GM21367 (cell line): ENCODE results near the gene SMIM43.

ENCODE experiments used
- ATAC-seq: cut with Tn5 transposase; IDR thresholded peaks from one replicate; pipeline ENCODE4 v1.9.1; 2021; ENCODE audit not compliant: unreplicated experiment

Gene SMIM43

DNA sequence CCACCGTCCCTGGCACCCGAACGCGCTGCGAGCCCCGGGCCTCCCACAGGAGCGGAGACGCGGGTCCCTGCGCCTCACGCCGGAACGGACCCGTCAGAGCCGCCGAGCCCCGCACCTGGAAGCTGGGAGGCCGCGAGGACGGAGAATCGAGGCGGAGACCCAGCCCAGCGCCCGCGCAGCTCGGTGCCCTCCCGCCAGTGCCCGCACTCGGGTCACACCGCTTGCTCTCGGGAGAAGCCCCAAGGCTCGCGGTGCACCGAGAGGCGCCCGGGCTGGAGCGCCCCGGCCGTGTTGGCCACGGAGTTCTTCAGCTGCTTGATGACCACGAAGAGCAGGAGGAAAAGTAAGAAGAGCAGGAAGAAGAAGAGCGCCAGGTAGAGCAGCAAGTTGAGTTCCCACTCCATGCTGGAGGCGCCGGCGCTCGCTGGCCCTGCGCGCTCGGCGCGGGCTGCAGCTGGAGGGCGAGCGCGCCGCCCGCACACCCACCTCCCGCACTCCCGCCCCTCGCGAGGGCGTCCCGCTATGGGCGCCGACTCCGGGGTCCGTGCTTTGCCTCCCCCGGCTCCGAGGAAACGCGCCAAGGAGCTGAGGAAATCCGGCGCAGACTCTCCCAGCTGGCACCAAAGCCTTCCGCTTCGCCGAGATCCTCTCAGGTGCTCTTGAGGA lies at the start of gene SMIM43:
Gene SMIM43 (minus strand): TSS at position 463 of the 666 bp plus-strand sequence. CDS start 59 bp downstream, at position 404.
- no peak for ATAC-seq

DNA sequence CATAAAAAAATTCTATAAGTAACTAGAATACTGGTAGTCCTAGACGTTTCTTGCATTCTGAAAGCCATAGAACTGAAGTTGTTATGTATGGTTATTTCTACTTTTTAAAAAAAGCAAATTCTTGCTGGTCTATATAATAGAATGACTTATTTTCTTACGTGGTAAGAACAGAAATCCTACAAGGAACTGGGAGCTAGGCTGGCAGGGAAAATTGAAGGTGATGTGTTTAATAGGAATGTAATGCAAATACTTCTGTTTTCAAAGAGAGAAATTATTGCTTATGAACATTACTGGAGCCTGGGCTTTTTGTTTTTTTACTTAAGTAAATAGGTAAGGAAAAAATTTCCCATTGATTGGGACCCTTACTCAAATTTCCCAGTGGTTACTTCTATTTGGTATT lies 49.8 kb upstream of the SMIM43 start:
- no peak for ATAC-seq

DNA sequence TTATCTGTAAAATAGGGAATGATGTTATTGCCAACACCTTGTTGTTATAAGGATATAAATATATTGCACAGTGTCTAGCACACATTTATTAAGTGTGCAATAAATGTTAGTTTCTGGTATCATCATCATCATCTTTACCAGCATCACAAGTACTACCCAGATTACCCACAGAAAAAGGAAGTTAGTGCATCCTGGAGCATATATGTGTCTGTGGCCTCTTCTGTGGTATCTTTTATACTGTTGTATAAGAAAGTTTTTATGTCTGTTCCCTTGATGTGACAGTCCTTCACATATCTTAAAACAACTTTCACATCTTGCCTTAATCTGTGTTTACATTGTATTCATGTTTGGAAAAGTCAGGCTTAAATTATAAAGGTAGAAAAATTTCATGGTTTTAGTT lies 46.2 kb upstream of the SMIM43 start:
- no peak for ATAC-seq

- no peak for ATAC-seq
Observed at GRCh38 chr4:121806411-121806810, 41.4 kb upstream of the SMIM43 start.

DNA sequence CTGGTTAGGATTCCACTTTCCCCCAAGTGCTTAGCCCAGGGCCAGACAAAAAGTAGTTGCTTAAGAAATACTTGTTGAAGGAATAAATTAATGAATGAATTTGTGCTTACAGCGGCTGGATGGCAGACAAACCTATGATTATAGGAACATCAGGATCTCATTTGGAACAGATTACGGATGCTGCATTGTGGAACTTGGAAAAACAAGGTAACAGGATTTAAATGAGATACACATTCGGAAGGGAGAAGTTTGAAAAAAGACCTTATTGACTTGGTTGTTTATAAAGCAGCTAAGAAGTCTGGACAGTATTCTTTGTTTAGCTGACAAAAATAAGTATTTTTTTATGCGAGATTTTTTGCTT lies 36.7 kb upstream of the SMIM43 start:
- no peak for ATAC-seq

DNA sequence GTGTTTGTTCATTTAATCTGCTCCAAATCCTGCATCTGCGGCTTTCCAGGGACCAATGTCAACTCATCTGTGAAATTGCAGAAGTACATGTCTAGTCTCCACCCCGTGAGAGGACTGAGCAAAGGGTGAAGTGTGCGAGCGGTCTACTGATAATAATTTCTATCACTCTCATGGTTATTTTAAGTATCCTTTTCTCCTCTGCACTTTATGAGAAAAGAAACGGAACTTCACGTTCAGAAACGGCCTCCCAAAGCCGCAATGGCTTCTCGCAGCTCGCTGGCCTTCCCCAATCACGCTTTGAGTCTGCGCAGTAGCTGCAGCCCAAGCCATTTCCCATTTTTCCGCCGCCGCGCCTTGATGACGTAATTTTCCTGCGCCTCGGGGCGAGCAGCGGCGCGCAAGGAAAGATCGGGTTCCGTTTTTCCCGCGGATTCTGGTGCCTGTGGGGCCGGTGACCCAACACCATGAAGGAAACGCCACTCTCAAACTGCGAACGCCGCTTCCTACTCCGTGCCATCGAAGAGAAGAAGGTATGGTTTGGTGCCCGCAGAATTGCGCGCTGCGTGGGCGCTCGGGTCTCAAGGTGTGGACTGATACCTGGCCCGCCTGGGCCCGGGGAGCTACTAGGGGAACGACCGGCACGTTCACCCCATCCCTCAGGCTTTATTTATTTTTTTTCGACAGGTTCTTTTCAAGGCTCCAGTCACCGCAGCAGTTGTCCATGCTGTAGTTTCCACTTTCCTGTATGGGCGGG lies 36.2 kb upstream of the SMIM43 start, which contains the start of gene EXOSC9:
Gene EXOSC9 (plus strand): TSS at position 363 of the 754 bp plus-strand sequence. CDS start 102 bp downstream, at position 465.
- ATAC-seq: peak; percentile 76

DNA sequence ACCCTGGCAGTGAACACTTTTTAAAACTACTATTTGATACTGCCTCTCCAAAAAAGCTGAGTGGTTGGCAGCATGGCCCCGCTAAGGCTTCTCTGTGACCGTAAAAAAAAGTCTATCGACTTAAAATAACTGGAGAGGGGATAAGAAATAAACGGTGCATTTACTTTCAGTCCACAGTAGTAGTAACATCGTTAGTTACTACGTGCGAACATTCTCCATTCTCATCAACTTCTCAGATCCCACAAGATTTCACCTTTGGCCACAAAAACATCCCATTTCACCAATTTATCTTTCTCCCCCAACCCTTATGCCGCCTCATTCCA lies 35.6 kb upstream of the SMIM43 start:
- ATAC-seq: peak; percentile 19

- ATAC-seq: no peak
Observed at GRCh38 chr4:121799867-121800501, 35.0 kb upstream of the SMIM43 start.

- no peak for ATAC-seq
Observed at GRCh38 chr4:121799208-121799823, 34.4 kb upstream of the SMIM43 start.

GRCh38 chr4:121796283-121796682 lies 31.3 kb upstream of the SMIM43 start:
- ATAC-seq: no peak

- no peak for ATAC-seq
Observed at GRCh38 chr4:121794505-121795188, 29.7 kb upstream of the SMIM43 start.

- ATAC-seq: no peak
Observed at GRCh38 chr4:121792966-121793365, 28.0 kb upstream of the SMIM43 start.

DNA sequence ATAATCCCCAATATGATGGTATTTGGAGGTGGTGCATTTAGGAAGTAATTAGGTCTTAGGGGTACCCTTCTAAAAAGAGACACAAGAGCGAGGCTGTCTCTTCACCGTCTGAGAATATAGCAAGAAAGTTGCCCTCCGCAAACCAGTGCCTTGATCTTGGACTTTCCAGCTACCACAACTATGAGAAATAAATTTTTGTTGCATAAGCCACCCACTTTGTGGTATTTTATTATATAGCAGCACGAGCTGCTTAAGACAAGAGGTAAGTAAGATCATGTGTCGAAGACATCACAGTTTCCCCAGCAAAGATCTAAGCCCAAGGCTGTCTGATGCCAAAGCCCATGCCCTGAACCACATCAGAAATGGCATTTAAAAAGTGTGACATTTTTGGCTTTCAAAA lies 26.5 kb upstream of the SMIM43 start:
- no peak for ATAC-seq

GRCh38 chr4:121790976-121791375 lies 26.0 kb upstream of the SMIM43 start:
- no peak for ATAC-seq

- no peak for ATAC-seq
Observed at GRCh38 chr4:121789960-121790829, 25.2 kb upstream of the SMIM43 start.

DNA sequence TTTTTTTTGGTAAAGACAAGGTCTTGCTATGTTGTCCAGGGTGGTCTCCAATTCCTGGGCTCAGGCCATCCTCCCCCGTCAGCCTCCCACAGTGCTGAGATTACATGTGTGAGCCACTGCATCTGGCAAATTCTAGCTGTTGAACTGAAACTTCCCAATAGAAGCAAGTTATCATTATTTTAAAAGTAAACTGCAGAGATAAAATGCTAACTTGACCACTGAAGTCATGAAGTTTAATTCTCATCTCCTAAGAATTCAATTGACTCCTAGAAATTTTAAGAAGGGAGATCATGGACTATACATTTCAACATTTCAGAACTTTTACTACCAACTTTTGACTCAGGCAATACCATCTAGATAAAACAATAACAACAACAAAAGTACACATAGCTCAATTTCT lies 24.5 kb upstream of the SMIM43 start:
- no peak for ATAC-seq

GRCh38 chr4:121788896-121789295 lies 23.9 kb upstream of the SMIM43 start:
- ATAC-seq: peak; percentile 94

DNA sequence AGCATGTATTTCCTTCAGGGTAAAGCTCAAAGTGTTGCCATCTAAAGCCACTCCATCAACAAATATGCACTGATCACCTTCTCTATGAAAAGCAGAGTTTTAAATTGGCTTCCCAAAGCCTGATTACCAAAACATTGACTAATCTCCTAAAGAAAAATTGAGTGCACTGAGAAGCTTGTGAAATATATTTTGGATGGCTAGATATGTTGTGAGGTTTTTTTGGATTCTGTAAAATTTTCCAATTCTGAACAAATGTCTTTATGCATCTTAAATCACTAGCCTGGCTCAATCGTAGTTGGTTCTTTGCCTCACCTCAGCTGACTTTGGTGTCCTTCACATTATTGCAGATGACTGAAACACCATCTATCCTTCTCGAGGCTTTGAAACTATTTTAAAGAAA lies 21.3 kb upstream of the SMIM43 start:
- no peak for ATAC-seq

GRCh38 chr4:121785479-121785878 lies 20.5 kb upstream of the SMIM43 start:
- ATAC-seq: no peak

DNA sequence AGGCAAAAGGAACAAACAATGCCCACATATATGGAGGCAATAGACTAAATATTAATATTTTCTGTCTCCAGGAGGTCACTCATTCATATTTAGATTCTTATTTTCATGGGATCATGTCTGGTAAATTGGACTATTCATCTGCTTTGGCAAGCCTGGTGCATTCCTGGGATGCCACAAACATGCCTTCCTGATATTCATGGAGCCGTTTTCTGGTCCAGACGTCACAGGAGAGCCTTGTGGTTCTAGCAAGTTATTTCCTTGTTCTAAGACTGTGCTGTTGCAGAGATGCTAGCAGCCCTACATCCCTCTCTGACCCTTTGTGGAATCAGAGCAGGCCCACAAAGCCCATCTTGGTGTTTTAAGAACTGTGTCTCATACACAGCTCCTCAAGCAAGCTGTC lies 20.0 kb upstream of the SMIM43 start:
- ATAC-seq: no peak
